HG03196 (cell line): ENCODE data around the gene ZBTB46.

Experiments used
- ATAC-seq: cut with Tn5 transposase; IDR thresholded peaks from one replicate; pipeline ENCODE4 v1.9.1; 2021; ENCODE audit not compliant: unreplicated experiment

Gene ZBTB46

GRCh38 chr20:63839620-63840019, 8.6 kb upstream of the ZBTB46 start:
- no peak for ATAC-seq

DNA sequence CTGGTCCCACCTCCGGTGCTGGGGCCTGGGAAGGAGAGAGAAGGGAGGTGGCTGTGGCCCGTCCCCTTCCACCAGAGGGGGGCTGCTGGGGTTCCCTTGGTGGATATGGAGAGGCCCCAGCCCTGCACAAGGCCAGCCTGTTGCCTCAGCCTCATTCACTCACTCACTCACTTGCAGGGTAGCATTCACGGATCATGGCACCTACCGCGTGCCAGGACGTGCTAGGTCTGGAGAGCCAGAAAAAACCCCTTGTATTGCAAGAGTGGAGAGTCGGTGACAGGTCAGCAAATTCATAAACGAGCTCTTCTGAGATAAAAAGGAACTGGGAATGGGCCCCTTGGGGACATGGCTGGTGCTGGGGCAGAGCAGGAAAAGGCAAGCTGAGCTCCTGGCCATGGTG, 6.4 kb upstream of the ZBTB46 start:
- ATAC-seq, result no peak

GRCh38 chr20:63836458-63837344, 5.6 kb upstream of the ZBTB46 start:
- ATAC-seq, result no peak

DNA sequence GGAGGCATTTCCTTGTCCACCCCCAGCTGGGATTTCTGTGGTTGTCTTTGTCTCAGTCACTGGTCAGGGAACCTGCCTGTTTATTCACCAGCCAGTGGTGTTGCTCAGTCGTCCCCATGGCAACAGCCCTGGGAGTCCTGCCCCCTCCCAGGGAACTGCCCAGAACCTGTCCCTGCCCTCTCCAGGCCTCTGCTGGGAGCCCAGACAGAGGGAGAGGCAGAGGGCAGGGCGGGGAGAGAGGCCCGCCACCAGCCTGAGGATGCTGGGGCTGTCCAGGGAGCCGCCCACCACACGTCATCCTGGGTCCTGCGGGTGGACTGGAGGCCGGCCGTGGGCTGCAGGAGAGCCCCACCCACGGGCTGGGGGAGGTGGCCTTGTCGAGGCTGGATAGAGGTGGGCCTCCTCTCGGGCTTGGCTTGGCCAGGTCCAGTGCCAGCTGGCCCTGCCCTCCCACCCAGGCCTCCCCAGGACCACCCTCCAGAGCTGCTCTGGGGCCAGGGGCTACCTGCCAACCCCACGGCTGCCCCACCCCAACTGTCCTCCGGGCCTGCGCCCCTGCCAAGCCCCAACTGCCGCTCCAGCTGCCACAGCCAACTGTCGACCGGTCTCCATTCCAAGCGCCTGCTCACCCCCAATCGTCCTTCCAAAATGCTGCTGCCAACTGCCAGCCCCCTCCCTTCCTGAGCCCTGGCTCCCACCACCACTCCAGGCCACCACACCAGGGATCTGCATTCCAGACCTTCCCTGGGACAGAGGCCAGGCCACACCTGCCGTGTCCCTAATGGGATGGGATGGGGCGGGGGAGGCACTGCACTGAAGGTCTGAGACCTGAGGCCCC, 4.2 kb upstream of the ZBTB46 start:
- ATAC-seq, result no peak

DNA sequence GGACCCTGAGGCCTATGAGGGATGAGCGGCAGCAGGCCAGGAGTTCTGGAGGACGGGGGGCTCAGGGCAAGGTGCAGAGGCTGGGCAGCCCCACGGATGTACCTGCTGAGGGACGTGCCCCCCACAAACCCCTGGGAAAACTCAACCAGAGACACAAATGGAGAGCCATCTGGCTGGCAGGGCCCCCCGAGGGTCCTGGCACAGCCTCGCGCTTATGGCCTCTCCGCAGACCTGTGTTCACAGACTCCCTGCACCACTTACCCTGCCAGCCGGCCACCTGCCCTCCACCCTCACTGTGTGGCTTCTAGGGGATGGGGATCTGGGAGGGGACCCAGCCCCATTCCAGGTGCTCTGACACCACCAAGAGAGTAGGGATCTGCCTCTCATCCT, 3.4 kb upstream of the ZBTB46 start:
- ATAC-seq, result no peak

- ATAC-seq, result no peak
These were observed 2.9 kb upstream of the ZBTB46 start for GRCh38 chr20:63833776-63834490.

- ATAC-seq, result no peak
These were observed 1.1 kb upstream of the ZBTB46 start for GRCh38 chr20:63831993-63832686.

- no peak for ATAC-seq
These were observed 555 bp upstream of the ZBTB46 start for GRCh38 chr20:63831646-63831992.

GRCh38 chr20:63829945-63830835, 874 bp downstream of the ZBTB46 start:
- ATAC-seq, result no peak

GRCh38 chr20:63829603-63829944, 1.5 kb downstream of the ZBTB46 start:
- no peak for ATAC-seq

DNA sequence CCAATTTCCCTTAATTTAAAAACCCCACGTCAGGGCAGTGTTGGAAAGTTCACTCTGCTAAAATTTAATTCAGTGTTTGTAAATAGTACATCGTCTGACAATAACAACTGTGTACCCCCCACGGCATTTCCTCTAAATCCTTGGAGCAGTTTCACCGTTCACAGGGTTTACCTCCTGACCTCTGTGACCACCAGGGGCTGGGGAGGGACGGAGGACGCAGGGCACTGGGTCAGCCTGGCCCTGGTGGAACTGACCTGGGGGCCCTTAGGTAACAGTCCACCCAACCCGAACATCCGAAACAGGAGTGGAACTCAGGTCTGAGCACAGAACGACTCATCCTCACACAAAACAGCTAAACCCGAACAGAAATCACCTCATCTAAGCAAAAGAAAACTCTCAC, 2.1 kb downstream of the ZBTB46 start:
- ATAC-seq, result no peak

- no peak for ATAC-seq
These were observed 2.5 kb downstream of the ZBTB46 start for GRCh38 chr20:63828545-63828944.

- ATAC-seq, result no peak
These were observed 2.9 kb downstream of the ZBTB46 start for GRCh38 chr20:63828124-63828523.

- no peak for ATAC-seq
These were observed 4.3 kb downstream of the ZBTB46 start for GRCh38 chr20:63826753-63827152.

DNA sequence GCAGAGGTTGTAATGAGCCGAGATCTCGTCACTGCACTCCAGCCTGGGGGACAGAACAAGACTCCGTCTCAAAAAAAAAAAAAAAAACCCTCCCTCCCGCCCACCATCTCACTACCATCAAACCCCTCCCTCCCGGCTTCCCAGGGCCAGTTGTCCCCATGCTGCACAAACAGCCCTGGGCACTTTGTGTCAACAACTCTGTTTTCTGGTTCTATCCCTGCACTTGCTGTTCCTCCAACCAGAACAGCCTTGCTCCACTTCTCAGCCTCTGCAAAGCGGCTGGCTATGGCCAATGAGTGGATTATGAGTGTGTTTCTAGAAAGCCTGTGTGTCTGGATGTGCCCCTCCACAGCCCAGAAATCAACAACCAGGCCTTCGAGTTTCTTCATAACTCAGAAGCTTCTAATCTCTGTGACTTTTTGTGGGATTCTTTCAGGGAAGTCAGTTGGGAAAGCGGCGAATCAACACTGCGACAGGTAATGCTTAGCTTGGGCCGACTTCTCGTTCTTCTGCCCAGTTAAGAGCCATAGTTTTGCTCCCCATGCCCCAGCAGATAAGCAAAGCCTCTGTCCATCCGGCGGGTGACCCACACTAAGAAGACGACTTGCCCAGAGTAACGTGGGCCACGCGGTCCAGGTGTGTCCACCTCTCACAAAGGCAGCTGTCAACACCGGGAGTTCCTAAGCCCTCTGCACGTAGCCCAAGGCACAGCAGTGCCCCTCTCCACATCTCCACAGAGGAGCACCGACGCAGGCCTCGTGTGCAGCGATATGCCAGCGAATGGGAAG, 5.5 kb downstream of the ZBTB46 start:
- ATAC-seq, result no peak

GRCh38 chr20:63823691-63824311, 7.3 kb downstream of the ZBTB46 start:
- ATAC-seq, result no peak

- ATAC-seq, result no peak
These were observed 8.8 kb downstream of the ZBTB46 start for GRCh38 chr20:63822276-63822696.

GRCh38 chr20:63821811-63822210, 9.3 kb downstream of the ZBTB46 start:
- ATAC-seq, result no peak
